Measurements from ENCODE around the gene POP5. TPM values are rescaled to one million over a fixed set of nuclear protein-coding genes. Genes with fewer than 3 reads are reported as not detected.

POP5 gene, protein sequence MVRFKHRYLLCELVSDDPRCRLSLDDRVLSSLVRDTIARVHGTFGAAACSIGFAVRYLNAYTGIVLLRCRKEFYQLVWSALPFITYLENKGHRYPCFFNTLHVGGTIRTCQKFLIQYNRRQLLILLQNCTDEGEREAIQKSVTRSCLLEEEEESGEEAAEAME
- total RNA-seq, result 19.3 and 24.3 TPM in 2 replicates

DNA sequence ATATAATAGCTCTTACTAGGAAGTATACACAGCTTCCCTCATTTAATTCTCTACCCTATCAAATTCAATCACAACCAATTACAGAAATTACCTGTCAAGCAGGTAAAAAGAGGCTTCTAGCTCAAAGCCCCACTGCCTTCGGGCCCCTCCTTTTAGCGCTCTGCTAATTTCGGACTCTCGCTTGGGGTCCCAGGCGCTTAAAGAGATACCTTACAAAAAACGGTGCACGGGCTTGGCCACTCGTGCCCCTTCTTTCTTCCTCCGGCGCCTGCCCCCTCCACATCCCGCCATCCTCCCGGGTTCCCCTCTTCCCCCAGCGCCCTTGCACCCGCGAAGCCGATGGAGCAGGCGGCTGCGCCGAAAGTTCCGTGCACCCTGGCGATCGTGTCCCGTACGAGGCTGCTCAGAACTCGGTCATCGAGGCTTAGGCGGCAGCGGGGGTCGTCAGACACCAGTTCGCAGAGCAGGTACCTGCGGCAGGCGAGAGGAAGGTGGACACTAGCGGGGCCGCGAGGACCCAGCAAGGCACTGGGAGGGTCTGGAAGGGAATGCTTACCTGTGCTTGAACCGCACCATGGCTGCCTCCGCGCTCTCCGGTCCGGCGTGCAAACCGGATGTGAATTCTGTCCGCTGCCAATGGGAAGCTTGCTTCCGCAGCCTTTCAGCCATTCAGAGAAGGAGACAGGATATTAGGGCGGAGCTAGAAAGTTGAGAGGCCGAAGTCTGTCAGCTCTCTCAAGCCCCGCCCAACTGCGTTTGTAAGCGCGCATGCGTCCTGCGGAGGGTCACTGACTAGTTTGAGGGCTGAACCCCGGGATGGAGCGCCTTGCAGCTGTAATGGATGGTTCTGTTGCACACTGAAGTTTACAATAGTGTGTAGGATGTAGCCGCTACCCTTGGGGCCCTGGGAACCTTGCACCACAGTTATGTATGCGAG, at the start of gene POP5:
TSS of gene POP5 (minus strand) at position 616 of the 937 bp plus-strand sequence. CDS start at position 576, 40 bp downstream.

DNA sequence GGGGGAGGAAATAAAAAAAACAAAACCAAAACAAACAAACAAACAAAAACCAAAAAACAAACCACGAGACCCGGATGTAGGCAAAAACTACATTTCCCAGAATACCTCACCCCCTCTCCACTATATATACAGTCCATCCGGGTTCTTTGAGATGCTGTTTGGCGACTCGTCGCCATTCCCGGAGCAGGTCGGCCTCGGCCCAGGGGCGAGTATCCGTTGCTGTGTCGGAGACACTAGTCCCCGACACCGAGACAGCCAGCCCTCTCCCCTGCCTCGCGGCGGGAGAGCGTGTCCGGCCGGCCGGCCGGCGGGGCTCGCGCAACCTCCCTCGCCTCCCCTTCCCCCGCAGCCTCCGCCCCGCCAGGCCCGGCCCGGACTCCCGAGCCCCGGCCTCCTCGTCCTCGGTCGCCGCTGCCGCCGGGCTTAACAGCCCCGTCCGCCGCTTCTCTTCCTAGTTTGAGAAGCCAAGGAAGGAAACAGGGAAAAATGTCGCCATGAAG, 46.9 kb downstream of the POP5 start, which contains the start of gene RNF10:
TSS of gene RNF10 (plus strand) at position 154 of the 500 bp plus-strand sequence. CDS start 456 bp downstream, outside the sequence.

DNA sequence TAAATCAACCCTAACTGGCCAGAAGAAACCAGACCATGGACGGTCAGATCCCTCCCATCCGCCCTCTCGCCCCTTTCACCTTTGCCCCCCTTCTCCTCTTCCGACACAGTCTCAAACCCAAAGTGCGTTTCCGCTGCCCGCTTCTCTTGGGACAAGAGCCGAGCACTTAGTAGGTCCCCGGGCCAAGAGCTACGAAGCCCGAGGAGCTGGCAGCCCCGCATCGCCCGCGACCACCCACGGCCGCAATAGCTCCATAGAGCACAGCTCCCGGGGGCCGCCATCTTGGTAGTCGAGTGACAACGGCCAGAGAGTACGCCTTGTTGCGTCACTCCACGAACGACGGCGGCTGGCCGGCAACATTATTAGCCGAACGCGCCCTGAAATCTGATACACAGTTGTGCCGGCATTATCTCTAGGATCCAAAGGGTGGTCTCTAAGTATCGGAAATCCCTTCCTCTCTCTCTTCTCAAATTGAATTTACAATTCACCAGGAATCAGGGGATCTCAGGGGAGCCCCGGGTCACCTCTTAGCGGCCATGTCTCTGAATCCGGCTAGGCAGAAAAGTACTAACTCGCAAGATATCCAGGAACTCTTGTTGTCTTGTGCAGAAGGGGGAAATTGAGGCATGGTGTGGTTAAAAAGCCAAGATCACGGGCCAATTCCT, 52.2 kb downstream of the POP5 start, which contains the start of gene COQ5:
TSS of gene COQ5 (minus strand) at position 298 of the 665 bp plus-strand sequence. CDS start at position 281, 17 bp downstream.

Other genes with a start within 250 kb of the POP5 start
- not detected in 2 replicates for gene MSI1, start 212.2 kb downstream of the POP5 start, total RNA-seq
- 351 and 416 TPM in 2 replicates for gene COX6A1, start 143.3 kb downstream of the POP5 start, total RNA-seq
- 26.9 and 38.2 TPM in 2 replicates for gene TRIAP1, start 135.0 kb downstream of the POP5 start, total RNA-seq
- 17.0 and 22.3 TPM in 2 replicates for gene GATC, start 135.0 kb downstream of the POP5 start, total RNA-seq
- 268 and 272 TPM in 2 replicates for gene SRSF9, start 111.7 kb downstream of the POP5 start, total RNA-seq
- 298 and 344 TPM in 2 replicates for gene DYNLL1, start 85.3 kb downstream of the POP5 start, total RNA-seq
- 17.3 and 23.9 TPM in 2 replicates for gene COQ5, start 52.2 kb downstream of the POP5 start, total RNA-seq
- 81.7 and 97.4 TPM in 2 replicates for gene RNF10, start 47.0 kb downstream of the POP5 start, total RNA-seq
- not detected in 2 replicates for gene CABP1, start 59.2 kb upstream of the POP5 start, total RNA-seq
- gene MLEC, start 105.7 kb upstream of the POP5 start, total RNA-seq, result 30.1 and 38.4 TPM in 2 replicates
- gene UNC119B, start 129.1 kb upstream of the POP5 start, total RNA-seq, result 14.3 and 18.8 TPM in 2 replicates
- 25.5 and 34.8 TPM in 2 replicates for gene ACADS, start 144.4 kb upstream of the POP5 start, total RNA-seq